Measurements from ENCODE around the gene DLG2.
"Not testable (repeated sequence)": the region's sequence is repeated elsewhere in the genome, so short reads cannot be mapped to it uniquely, and the experiment has no call there.

- TF ChIP-seq CEBPB (IDR thresholded peaks at IDR 0.05; ENCODE audit: low read depth, low read length); POLR2AphosphoS5 (IDR thresholded peaks at IDR 0.05; ENCODE audit: low read depth, low read length); ATF3 (IDR thresholded peaks at IDR 0.05; ENCODE audit: insufficient read depth, low read depth, low read length); POLR2A (IDR thresholded peaks at IDR 0.05; ENCODE audit: control extremely low read depth in 1 of 2, low read depth in 2 of 2, low read length in 2 of 2); CTCF (IDR thresholded peaks at IDR 0.05; ENCODE audit: control extremely low read depth in 1 of 3, insufficient read depth in 1 of 3, low read depth in 1 of 3, low read length in 3 of 3); CHD2 (IDR thresholded peaks at IDR 0.05; ENCODE audit: low read length); EZH2 (IDR thresholded peaks at IDR 0.05; ENCODE audit: low read depth, low read length, severe bottlenecking); USF2 (IDR thresholded peaks at IDR 0.05; ENCODE audit: low read length); ZNF274 (IDR thresholded peaks at IDR 0.05; ENCODE audit: borderline replicate concordance, extremely low read depth, low read length); TAF1 (IDR thresholded peaks at IDR 0.05; ENCODE audit: low read depth, low read length); SRF (IDR thresholded peaks at IDR 0.05; ENCODE audit: low read depth, low read length): not testable (repeated sequence)
Observed at GRCh38 chr11:85611643-85612042, 15.5 kb downstream of the DLG2 start.
